PC-9 (cell line): Measurements from ENCODE around the gene DIAPH2. TPM values are rescaled to one million over a fixed set of nuclear protein-coding genes. Genes with fewer than 3 reads are reported as not detected.
A peak's percentile ranks its signal among the peaks of the same experiment; 100 is the strongest.

Experiments used
- BruUV-seq: library from RNA; stranded (reverse); fragments of 400-500 nt; replicated peaks from 2 replicates; lab custom pipeline; 2021; lab: Mats Ljungman, UMichigan
- CTCF ChIA-PET: fragments of 300-600 bp; sonication (Branson Sonifier 250); formaldehyde crosslinking; loops from one replicate; lab custom pipeline; 2022; ENCODE audit warnings: antibody characterized with exemption; lab: Charles Lee
- POLR2A ChIA-PET: fragments of 300-600 bp; sonication (Branson Sonifier 250); formaldehyde crosslinking; loops from one replicate; lab custom pipeline; 2022; ENCODE audit warnings: antibody characterized with exemption; ENCODE audit not compliant: unreplicated experiment; lab: Charles Lee
- DNase-seq, 2 experiments: peaks; one replicate each; pipeline versions ENCODE4 v3.0.0 to v3.0.0-alpha.2; 2015 to 2022; ENCODE audit warnings: mixed read lengths in 1 of 2
- H2AFZ ChIP-seq: fragments of 200-600 bp; sonication (generic); 2 replicates; pipeline ENCODE4 v1.8.1; 2017; ENCODE audit warnings: antibody characterized with exemption
- H3F3A ChIP-seq: fragments of 200-600 bp; sonication (generic); 2 replicates; pipeline ENCODE4 v1.8.1; 2017; ENCODE audit warnings: antibody characterized with exemption, mild to moderate bottlenecking, low read depth; ENCODE audit not compliant: insufficient read depth
- H3K27ac ChIP-seq: fragments of 200-600 bp; sonication (generic); 2 replicates; pipeline ENCODE4 v1.6.1; 2016; ENCODE audit warnings: mixed run types
- H3K27me3 ChIP-seq: fragments of 200-600 bp; sonication (generic); 2 replicates; pipeline ENCODE4 v1.6.1; 2016; ENCODE audit warnings: low read depth, mixed run types; ENCODE audit not compliant: insufficient read depth
- H3K36me3 ChIP-seq: fragments of 200-600 bp; sonication (generic); 2 replicates; pipeline ENCODE4 v1.6.1; 2016; ENCODE audit warnings: low read depth, mixed run types
- H3K4me1 ChIP-seq: fragments of 200-600 bp; sonication (generic); replicated peaks from 2 replicates; pipeline ENCODE4 v1.6.1; 2016; ENCODE audit warnings: mixed run types; ENCODE audit not compliant: insufficient read depth
- H3K4me2 ChIP-seq: fragments of 200-600 bp; sonication (generic); 2 replicates; pipeline ENCODE4 v1.6.1; 2017; ENCODE audit warnings: mixed run types
- H3K4me3 ChIP-seq: fragments of 200-600 bp; sonication (generic); 2 replicates; pipeline ENCODE4 v1.6.1; 2016; ENCODE audit warnings: mixed run types
- H3K79me2 ChIP-seq: fragments of 200-600 bp; sonication (generic); 2 replicates; pipeline ENCODE4 v1.6.1; 2017; ENCODE audit warnings: low read depth, mixed run types
- H3K9me2 ChIP-seq: fragments of 200-600 bp; sonication (generic); 2 replicates; pipeline ENCODE4 v1.8.1; 2017; ENCODE audit warnings: mild to moderate bottlenecking; ENCODE audit not compliant: insufficient read depth
- H3K9me3 ChIP-seq: fragments of 200-600 bp; sonication (generic); 2 replicates; pipeline ENCODE4 v1.8.1; 2016; ENCODE audit warnings: low read depth; ENCODE audit not compliant: insufficient read depth
- H4K20me1 ChIP-seq: fragments of 200-600 bp; sonication (generic); 2 replicates; pipeline ENCODE4 v1.8.1; 2017; ENCODE audit not compliant: insufficient read depth
- EZH2 ChIP-seq: fragments of 200-600 bp; sonication (generic); IDR thresholded peaks from 2 replicates; pipeline ENCODE4 v1.8.0; 2017; ENCODE audit warnings: antibody characterized with exemption, low read depth
- intact Hi-C: fragments of 100-400 bp; cut with micrococcal nuclease; formaldehyde crosslinking; loops from one replicate; pipeline ENCODE4 v1.10.0; 2022; ENCODE audit not compliant: unreplicated experiment
- total RNA-seq: library from RNA; stranded (reverse); gene quantifications from 2 replicates; pipeline ENCODE4 v1.2.3, GENCODE V29; 2021
- TF ChIP-seq, protein P1 (sequence below): fragments of 200-600 bp; sonication (generic); conservative IDR thresholded peaks from 2 replicates; pipeline ENCODE4 v1.6.1; 2017; ENCODE audit warnings: mixed run types, antibody characterized with exemption, mild to moderate bottlenecking, moderate library complexity

DIAPH2 gene
- total RNA-seq, 1 experiment from 2014 or later = 12.0 TPM

- no peak for TF ChIP-seq EZH2
- TF ChIP-seq, protein P1, sequence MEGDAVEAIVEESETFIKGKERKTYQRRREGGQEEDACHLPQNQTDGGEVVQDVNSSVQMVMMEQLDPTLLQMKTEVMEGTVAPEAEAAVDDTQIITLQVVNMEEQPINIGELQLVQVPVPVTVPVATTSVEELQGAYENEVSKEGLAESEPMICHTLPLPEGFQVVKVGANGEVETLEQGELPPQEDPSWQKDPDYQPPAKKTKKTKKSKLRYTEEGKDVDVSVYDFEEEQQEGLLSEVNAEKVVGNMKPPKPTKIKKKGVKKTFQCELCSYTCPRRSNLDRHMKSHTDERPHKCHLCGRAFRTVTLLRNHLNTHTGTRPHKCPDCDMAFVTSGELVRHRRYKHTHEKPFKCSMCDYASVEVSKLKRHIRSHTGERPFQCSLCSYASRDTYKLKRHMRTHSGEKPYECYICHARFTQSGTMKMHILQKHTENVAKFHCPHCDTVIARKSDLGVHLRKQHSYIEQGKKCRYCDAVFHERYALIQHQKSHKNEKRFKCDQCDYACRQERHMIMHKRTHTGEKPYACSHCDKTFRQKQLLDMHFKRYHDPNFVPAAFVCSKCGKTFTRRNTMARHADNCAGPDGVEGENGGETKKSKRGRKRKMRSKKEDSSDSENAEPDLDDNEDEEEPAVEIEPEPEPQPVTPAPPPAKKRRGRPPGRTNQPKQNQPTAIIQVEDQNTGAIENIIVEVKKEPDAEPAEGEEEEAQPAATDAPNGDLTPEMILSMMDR = no peak
- DNase-seq = no peak
- H3K79me2 ChIP-seq = no peaks in the 10 kb centered on the region
- ChIA-PET CTCF (no interaction called here), POLR2A (no interaction called here)
- intact Hi-C loops = no loop called here
- no peaks in the 10 kb centered on the region for H3K27me3 ChIP-seq
- no peaks in the 10 kb centered on the region for H3K4me1 ChIP-seq
- no peaks in the 10 kb centered on the region for H3F3A ChIP-seq
- H3K4me3 ChIP-seq = no peak overlapping the region
- H3K9me2 ChIP-seq = no peaks in the 10 kb centered on the region
- H3K36me3 ChIP-seq = no peaks in the 10 kb centered on the region
- no peaks in the 10 kb centered on the region for H4K20me1 ChIP-seq
- no peak overlapping the region for H3K27ac ChIP-seq
- H2AFZ ChIP-seq = no peak overlapping the region
- BruUV-seq = no TSS peak
- no peaks in the 10 kb centered on the region for H3K9me3 ChIP-seq
- no peak overlapping the region for H3K4me2 ChIP-seq
Measured at GRCh38 chrX:96764864-96765263, 80.2 kb downstream of the DIAPH2 start.

GRCh38 chrX:96770315-96770714 is 85.7 kb downstream of the DIAPH2 start:
- Histone ChIP-seq H2AFZ (no peak overlapping the region), H3K4me1 (no peaks in the 10 kb centered on the region), H3K79me2 (no peaks in the 10 kb centered on the region), H3K27me3 (no peaks in the 10 kb centered on the region), H3K36me3 (no peaks in the 10 kb centered on the region), H3K27ac (no peak overlapping the region), H3F3A (no peaks in the 10 kb centered on the region), H3K4me3 (no peak overlapping the region), H3K9me3 (no peaks in the 10 kb centered on the region), H3K9me2 (no peaks in the 10 kb centered on the region), H4K20me1 (no peaks in the 10 kb centered on the region), H3K4me2 (no peak overlapping the region)
- intact Hi-C loops = loop anchor here (2.0 kb wide), 1 partner anchor 398 kb away; no protein-coding TSS in a partner anchor
- TF ChIP-seq, protein P1 = peak; percentile 49; the same call in 1 of the 2 replicates
- no peak for TF ChIP-seq EZH2
- no peak for DNase-seq
- POLR2A ChIA-PET = no interaction called here
- CTCF ChIA-PET = interaction anchor here (0.7 kb wide), 1 partner anchor 402 kb away, joined by 3 read pairs; no protein-coding TSS in a partner anchor
- no TSS peak for BruUV-seq

GRCh38 chrX:96771486-96771885 is 86.8 kb downstream of the DIAPH2 start:
- no TSS peak for BruUV-seq
- POLR2A ChIA-PET = no interaction called here
- no peaks in the 10 kb centered on the region for H3K36me3 ChIP-seq
- no peak overlapping the region for H3K27ac ChIP-seq
- no peaks in the 10 kb centered on the region for H3K4me1 ChIP-seq
- H3K4me3 ChIP-seq = no peak overlapping the region
- no peaks in the 10 kb centered on the region for H3K27me3 ChIP-seq
- intact Hi-C loops = loop anchor here (2.0 kb wide), 1 partner anchor 399 kb away; no protein-coding TSS in a partner anchor
- H3F3A ChIP-seq = no peaks in the 10 kb centered on the region
- no peak for TF ChIP-seq EZH2
- TF ChIP-seq, protein P1 = no peak
- no peak overlapping the region for H2AFZ ChIP-seq
- CTCF ChIA-PET = no interaction called here
- no peak for DNase-seq
- H4K20me1 ChIP-seq = no peaks in the 10 kb centered on the region
- no peak overlapping the region for H3K4me2 ChIP-seq
- H3K79me2 ChIP-seq = no peaks in the 10 kb centered on the region
- no peaks in the 10 kb centered on the region for H3K9me3 ChIP-seq
- H3K9me2 ChIP-seq = no peaks in the 10 kb centered on the region
